Measurements from ENCODE around the gene ATP8A1.

DNA sequence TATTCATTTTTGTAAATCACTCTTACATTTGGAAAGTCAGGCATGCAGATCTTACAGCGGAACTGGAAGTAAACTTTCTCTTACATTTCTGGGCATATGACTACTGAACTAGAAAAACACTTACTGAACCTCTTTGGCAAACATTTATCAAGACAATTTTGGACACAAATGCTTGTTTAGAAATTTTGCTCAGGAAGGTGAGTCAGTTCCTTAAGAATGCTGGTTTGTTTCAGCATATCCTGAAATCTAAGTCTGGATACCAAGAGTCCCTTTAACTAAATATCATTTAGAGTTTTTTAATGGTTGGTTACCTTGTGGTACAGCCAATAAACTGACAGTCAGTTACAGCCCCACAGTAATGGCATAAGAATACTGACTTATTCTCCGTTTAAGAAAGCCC is 244.7 kb downstream of the ATP8A1 start:
- TF ChIP-seq, protein P1, sequence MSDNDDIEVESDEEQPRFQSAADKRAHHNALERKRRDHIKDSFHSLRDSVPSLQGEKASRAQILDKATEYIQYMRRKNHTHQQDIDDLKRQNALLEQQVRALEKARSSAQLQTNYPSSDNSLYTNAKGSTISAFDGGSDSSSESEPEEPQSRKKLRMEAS (IDR thresholded peaks at IDR 0.05; ENCODE audit: low read depth, low read length): no peak
- TF ChIP-seq, protein P2, sequence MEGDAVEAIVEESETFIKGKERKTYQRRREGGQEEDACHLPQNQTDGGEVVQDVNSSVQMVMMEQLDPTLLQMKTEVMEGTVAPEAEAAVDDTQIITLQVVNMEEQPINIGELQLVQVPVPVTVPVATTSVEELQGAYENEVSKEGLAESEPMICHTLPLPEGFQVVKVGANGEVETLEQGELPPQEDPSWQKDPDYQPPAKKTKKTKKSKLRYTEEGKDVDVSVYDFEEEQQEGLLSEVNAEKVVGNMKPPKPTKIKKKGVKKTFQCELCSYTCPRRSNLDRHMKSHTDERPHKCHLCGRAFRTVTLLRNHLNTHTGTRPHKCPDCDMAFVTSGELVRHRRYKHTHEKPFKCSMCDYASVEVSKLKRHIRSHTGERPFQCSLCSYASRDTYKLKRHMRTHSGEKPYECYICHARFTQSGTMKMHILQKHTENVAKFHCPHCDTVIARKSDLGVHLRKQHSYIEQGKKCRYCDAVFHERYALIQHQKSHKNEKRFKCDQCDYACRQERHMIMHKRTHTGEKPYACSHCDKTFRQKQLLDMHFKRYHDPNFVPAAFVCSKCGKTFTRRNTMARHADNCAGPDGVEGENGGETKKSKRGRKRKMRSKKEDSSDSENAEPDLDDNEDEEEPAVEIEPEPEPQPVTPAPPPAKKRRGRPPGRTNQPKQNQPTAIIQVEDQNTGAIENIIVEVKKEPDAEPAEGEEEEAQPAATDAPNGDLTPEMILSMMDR (IDR thresholded peaks at IDR 0.05; ENCODE audit: low read depth, low read length): no peak
- no peak for TF ChIP-seq POLR2A (IDR thresholded peaks at IDR 0.05; ENCODE audit: extremely low read depth, insufficient read length)

All from NB4 (cell line).